HG03097 (cell line): ENCODE measurements around the gene GPA33.

Experiments used
- ATAC-seq: cut with Tn5 transposase; IDR thresholded peaks from one replicate; pipeline ENCODE4 v1.9.1; 2021; ENCODE audit not compliant: unreplicated experiment, low FRiP score

The GPA33 gene

GRCh38 chr1:167118188-167118587 is 28.0 kb upstream of the GPA33 start:
- ATAC-seq = no peak

GRCh38 chr1:167117225-167117624 is 27.0 kb upstream of the GPA33 start:
- no peak for ATAC-seq

- ATAC-seq = no peak
Measured at GRCh38 chr1:167116174-167116573, 26.0 kb upstream of the GPA33 start.

GRCh38 chr1:167115655-167116054 is 25.5 kb upstream of the GPA33 start:
- ATAC-seq = no peak

- ATAC-seq = no peak
Measured at GRCh38 chr1:167114725-167115124, 24.5 kb upstream of the GPA33 start.

GRCh38 chr1:167111868-167112709 is 21.9 kb upstream of the GPA33 start:
- no peak for ATAC-seq

- no peak for ATAC-seq
Measured at GRCh38 chr1:167110586-167110985, 20.4 kb upstream of the GPA33 start.

GRCh38 chr1:167109125-167109524 is 18.9 kb upstream of the GPA33 start:
- no peak for ATAC-seq

GRCh38 chr1:167107456-167107855 is 17.3 kb upstream of the GPA33 start:
- no peak for ATAC-seq

- ATAC-seq = no peak
Measured at GRCh38 chr1:167106119-167106461, 15.9 kb upstream of the GPA33 start.

- ATAC-seq = no peak
Measured at GRCh38 chr1:167105271-167106118, 15.3 kb upstream of the GPA33 start.

GRCh38 chr1:167104256-167104633 is 14.1 kb upstream of the GPA33 start:
- ATAC-seq = peak; percentile 57

- ATAC-seq = no peak
Measured at GRCh38 chr1:167102906-167103573, 12.9 kb upstream of the GPA33 start.

- no peak for ATAC-seq
Measured at GRCh38 chr1:167101754-167102153, 11.6 kb upstream of the GPA33 start.

- no peak for ATAC-seq
Measured at GRCh38 chr1:167100730-167101129, 10.6 kb upstream of the GPA33 start.

- ATAC-seq = no peak
Measured at GRCh38 chr1:167099851-167100250, 9.7 kb upstream of the GPA33 start.

- no peak for ATAC-seq
Measured at GRCh38 chr1:167095368-167095767, 5.2 kb upstream of the GPA33 start.

GRCh38 chr1:167094690-167095089 is 4.5 kb upstream of the GPA33 start:
- ATAC-seq = no peak

- ATAC-seq = no peak
Measured at GRCh38 chr1:167093846-167094516, 3.8 kb upstream of the GPA33 start, which contains the start of gene STYXL2. Gene STYXL2 (plus strand): TSS chr1:167094075. CDS start chr1:167094850, 775 bp downstream.

- ATAC-seq = no peak
Measured at GRCh38 chr1:167092653-167093052, 2.5 kb upstream of the GPA33 start.

GRCh38 chr1:167089939-167090313 is 251 bp downstream of the GPA33 start:
- ATAC-seq = no peak
